Parathyroid adenoma (tissue), 2 donors: ENCODE measurements around the gene ABHD6.

Experiments used
- H2AFZ ChIP-seq: fragments of 300-600 bp; sonication (generic); one replicate; pipeline ENCODE4 v1.7.0; 2017; ENCODE audit warnings: antibody characterized with exemption, mild to moderate bottlenecking
- H3K27ac ChIP-seq: fragments of 300-600 bp; sonication (generic); one replicate; pipeline ENCODE4 v1.7.0; 2017
- H3K27me3 ChIP-seq: fragments of 300-600 bp; sonication (generic); one replicate; pipeline ENCODE4 v1.7.0; 2017; ENCODE audit warnings: low read length; ENCODE audit not compliant: control insufficient read depth, insufficient read depth
- H3K36me3 ChIP-seq: fragments of 300-600 bp; sonication (generic); one replicate; pipeline ENCODE4 v1.7.0; 2017; ENCODE audit warnings: low read length; ENCODE audit not compliant: control insufficient read depth, insufficient read depth
- H3K4me1 ChIP-seq: fragments of 300-600 bp; sonication (generic); one replicate; pipeline ENCODE4 v1.7.0; 2017; ENCODE audit warnings: control low read depth
- H3K4me2 ChIP-seq: fragments of 300-600 bp; sonication (generic); one replicate; pipeline ENCODE4 v1.7.0; 2017; ENCODE audit warnings: low read length
- H3K4me3 ChIP-seq: fragments of 300-600 bp; sonication (generic); one replicate; pipeline ENCODE4 v1.7.0; 2017; ENCODE audit warnings: low read depth, low read length
- H3K79me2 ChIP-seq: fragments of 300-600 bp; sonication (generic); one replicate; pipeline ENCODE4 v1.7.0; 2017; ENCODE audit warnings: control low read depth
- H3K9ac ChIP-seq: fragments of 300-600 bp; sonication (generic); one replicate; pipeline ENCODE4 v1.7.0; 2017; ENCODE audit warnings: mild to moderate bottlenecking
- H3K9me3 ChIP-seq: fragments of 300-600 bp; sonication (generic); one replicate; pipeline ENCODE4 v1.7.0; 2017; ENCODE audit warnings: low read length; ENCODE audit not compliant: control insufficient read depth
- TF ChIP-seq, protein P1 (sequence below): fragments of 300-600 bp; sonication (generic); IDR thresholded peaks from one replicate; pipeline ENCODE4 v1.7.0; 2017; ENCODE audit warnings: antibody characterized with exemption, mild to moderate bottlenecking
- donor health status: primary hyperparathyroidism.

The ABHD6 gene

DNA sequence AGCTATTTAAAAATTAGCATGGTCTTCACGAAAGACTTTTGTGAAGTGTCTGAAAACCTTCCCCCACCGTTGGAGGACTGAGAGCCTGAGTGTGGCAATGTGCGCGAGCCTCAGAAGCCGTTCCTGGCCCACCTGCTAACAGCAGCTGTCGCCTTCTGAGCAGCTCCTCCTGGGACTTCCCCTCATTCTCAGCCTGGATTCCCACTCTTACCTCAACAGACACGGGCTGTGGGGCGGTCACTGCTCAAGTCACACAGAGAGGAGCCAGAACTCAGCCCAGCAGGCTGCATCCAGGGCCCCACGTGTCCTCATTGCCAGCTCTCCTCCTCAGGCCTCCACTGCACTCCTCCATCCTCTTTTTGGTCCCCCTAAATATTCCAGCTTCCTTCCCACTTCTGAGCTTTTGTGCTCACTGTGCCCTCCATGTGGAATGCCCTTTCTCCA lies 34.7 kb upstream of the ABHD6 start:
- Histone ChIP-seq H3K4me3 (no peak overlapping the region), H3K4me2 (no peak overlapping the region), H3K36me3 (no peaks in the 10 kb centered on the region), H2AFZ (no peak overlapping the region), H3K9me3 (no peaks in the 10 kb centered on the region), H3K27me3 (no peaks in the 10 kb centered on the region), H3K27ac (no peak overlapping the region), H3K4me1 (no peaks in the 10 kb centered on the region), H3K9ac (no peak overlapping the region), H3K79me2 (no peaks in the 10 kb centered on the region)
- TF ChIP-seq, protein P1, sequence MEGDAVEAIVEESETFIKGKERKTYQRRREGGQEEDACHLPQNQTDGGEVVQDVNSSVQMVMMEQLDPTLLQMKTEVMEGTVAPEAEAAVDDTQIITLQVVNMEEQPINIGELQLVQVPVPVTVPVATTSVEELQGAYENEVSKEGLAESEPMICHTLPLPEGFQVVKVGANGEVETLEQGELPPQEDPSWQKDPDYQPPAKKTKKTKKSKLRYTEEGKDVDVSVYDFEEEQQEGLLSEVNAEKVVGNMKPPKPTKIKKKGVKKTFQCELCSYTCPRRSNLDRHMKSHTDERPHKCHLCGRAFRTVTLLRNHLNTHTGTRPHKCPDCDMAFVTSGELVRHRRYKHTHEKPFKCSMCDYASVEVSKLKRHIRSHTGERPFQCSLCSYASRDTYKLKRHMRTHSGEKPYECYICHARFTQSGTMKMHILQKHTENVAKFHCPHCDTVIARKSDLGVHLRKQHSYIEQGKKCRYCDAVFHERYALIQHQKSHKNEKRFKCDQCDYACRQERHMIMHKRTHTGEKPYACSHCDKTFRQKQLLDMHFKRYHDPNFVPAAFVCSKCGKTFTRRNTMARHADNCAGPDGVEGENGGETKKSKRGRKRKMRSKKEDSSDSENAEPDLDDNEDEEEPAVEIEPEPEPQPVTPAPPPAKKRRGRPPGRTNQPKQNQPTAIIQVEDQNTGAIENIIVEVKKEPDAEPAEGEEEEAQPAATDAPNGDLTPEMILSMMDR = no peak

DNA sequence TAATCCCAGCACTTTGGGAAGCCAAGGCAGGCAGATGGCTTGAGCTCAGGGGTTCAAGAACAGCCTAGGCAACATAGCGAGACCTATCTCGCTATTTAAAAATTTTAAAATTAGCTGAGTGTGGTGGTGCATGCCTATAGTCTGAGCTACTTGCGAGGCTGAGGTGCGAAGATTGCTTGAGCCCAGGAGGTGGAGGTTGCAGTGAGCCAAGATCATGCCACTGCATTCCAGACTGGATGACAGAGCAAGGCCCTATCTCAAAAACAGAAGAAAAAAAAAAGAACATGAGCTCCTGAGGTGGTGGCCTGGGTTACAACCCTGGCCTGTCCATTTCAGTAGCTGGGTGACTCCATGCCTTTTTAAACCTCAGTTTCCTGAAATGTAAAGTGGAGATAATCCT lies 34.1 kb upstream of the ABHD6 start:
- H3K27me3 ChIP-seq = no peaks in the 10 kb centered on the region
- H3K9ac ChIP-seq = no peak overlapping the region
- no peaks in the 10 kb centered on the region for H3K79me2 ChIP-seq
- no peak overlapping the region for H2AFZ ChIP-seq
- no peak overlapping the region for H3K4me2 ChIP-seq
- TF ChIP-seq, protein P1 = no peak
- no peak overlapping the region for H3K4me3 ChIP-seq
- H3K27ac ChIP-seq = no peak overlapping the region
- no peaks in the 10 kb centered on the region for H3K9me3 ChIP-seq
- no peaks in the 10 kb centered on the region for H3K4me1 ChIP-seq
- H3K36me3 ChIP-seq = no peaks in the 10 kb centered on the region

DNA sequence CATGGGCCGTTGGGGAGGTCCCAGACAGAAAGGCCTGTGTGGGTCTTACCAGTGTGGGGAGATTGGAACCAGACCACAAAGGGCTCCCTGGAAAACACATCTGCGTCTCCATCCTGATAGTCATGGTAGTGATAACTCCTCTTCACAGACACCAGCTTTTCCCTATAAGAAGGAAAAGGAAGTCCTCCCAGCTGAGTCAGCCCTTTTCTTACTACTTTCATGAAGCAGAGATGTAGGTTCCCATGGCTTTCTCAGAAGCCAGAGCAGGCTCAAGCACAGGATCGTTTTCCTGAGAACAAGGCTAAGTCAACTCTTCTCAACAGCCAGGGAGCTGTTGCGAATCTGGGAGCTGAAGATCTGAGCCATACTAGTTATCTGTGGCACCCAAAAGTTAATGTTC lies 32.9 kb upstream of the ABHD6 start:
- H3K4me1 ChIP-seq = no peaks in the 10 kb centered on the region
- no peaks in the 10 kb centered on the region for H3K79me2 ChIP-seq
- H3K27me3 ChIP-seq = no peaks in the 10 kb centered on the region
- H3K36me3 ChIP-seq = no peaks in the 10 kb centered on the region
- H3K4me3 ChIP-seq = no peak overlapping the region
- no peaks in the 10 kb centered on the region for H3K9me3 ChIP-seq
- H3K27ac ChIP-seq = no peak overlapping the region
- TF ChIP-seq, protein P1 = no peak
- H3K4me2 ChIP-seq = no peak overlapping the region
- no peak overlapping the region for H3K9ac ChIP-seq
- H2AFZ ChIP-seq = no peak overlapping the region

DNA sequence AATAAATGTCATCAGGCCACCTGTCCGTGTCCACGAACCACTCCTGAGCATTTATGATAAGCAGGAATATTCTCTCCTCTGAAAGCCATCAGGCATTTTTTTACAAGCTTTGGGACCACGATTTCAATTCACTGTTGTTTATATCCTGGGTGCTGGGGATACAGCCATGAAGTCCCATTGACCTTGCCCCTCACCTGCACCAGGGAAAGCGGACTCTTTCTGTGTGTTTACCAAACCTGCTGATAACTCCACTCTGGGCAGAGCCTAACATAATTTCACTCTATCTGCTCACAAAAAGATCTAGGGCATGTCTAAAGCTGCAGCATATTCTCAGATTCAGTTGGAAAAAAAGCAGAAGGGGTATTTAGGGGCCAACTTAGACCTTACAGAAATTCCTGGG lies 31.6 kb upstream of the ABHD6 start:
- no peaks in the 10 kb centered on the region for H3K36me3 ChIP-seq
- no peak overlapping the region for H3K9ac ChIP-seq
- no peaks in the 10 kb centered on the region for H3K4me1 ChIP-seq
- no peak overlapping the region for H3K4me3 ChIP-seq
- no peaks in the 10 kb centered on the region for H3K27me3 ChIP-seq
- H2AFZ ChIP-seq = no peak overlapping the region
- TF ChIP-seq, protein P1 = no peak
- no peak overlapping the region for H3K4me2 ChIP-seq
- no peaks in the 10 kb centered on the region for H3K9me3 ChIP-seq
- H3K79me2 ChIP-seq = no peaks in the 10 kb centered on the region
- H3K27ac ChIP-seq = no peak overlapping the region

DNA sequence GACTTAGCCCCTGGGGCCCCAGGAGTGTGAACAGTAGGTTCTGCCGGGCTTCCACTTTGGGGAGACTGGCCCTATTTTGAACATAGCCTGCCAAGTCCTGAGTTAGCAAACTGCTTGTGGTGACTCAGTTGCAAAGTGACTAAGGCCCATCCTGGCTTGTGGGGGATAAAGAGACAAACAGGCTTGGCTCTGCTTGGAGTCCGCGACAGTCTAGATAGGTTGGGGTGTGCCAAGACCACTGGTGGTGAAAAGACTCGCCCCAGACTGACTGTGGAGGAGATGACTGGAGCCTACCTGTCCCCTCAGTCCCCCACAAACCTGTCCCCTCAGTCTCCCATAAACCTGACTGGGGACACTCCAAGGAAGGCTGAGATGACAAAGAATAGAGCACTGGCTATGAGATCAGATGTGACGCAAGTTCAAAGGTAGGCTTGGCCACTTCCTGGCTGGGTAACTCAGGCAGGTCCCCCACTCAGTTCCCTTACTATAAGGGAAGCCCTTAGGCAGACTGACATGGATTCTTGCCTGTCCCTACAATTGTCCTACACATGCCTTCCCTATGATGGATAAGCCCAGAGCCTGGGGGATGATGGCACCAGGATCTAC lies 31.1 kb upstream of the ABHD6 start:
- no peaks in the 10 kb centered on the region for H3K9me3 ChIP-seq
- H2AFZ ChIP-seq = no peak overlapping the region
- no peaks in the 10 kb centered on the region for H3K36me3 ChIP-seq
- H3K4me2 ChIP-seq = no peak overlapping the region
- H3K4me3 ChIP-seq = no peak overlapping the region
- no peak overlapping the region for H3K27ac ChIP-seq
- TF ChIP-seq, protein P1 = no peak
- no peaks in the 10 kb centered on the region for H3K4me1 ChIP-seq
- H3K9ac ChIP-seq = no peak overlapping the region
- no peaks in the 10 kb centered on the region for H3K27me3 ChIP-seq
- H3K79me2 ChIP-seq = no peaks in the 10 kb centered on the region
